ENCODE results near the gene SERF1A.
"Not testable (repeated sequence)": the region's sequence is repeated elsewhere in the genome, so short reads cannot be mapped to it uniquely, and the experiment has no call there.

SERF1A gene

GRCh38 chr5:70900533-70901271 is at the start of gene SERF1A:
Gene SERF1A (plus strand): TSS chr5:70900669. CDS start chr5:70900870, 201 bp downstream.
- DNase-seq = not testable (repeated sequence)

GRCh38 chr5:70866778-70867177 is 33.7 kb upstream of the SERF1A start:
- DNase-seq = not testable (repeated sequence)

- not testable (repeated sequence) for DNase-seq
Measured at GRCh38 chr5:70870626-70871025, 29.8 kb upstream of the SERF1A start.

- not testable (repeated sequence) for DNase-seq
Measured at GRCh38 chr5:70896076-70896475, 4.4 kb upstream of the SERF1A start.

GRCh38 chr5:70901272-70901571 is 753 bp downstream of the SERF1A start:
- DNase-seq = not testable (repeated sequence)

- DNase-seq = not testable (repeated sequence)
Measured at GRCh38 chr5:70906624-70907023, 6.2 kb downstream of the SERF1A start.

- DNase-seq = not testable (repeated sequence)
Measured at GRCh38 chr5:70916829-70917228, 16.4 kb downstream of the SERF1A start.

- DNase-seq = not testable (repeated sequence)
Measured at GRCh38 chr5:70925211-70925562, 24.7 kb downstream of the SERF1A start.

GRCh38 chr5:70931709-70932368 is 31.4 kb downstream of the SERF1A start:
- DNase-seq = not testable (repeated sequence)

- not testable (repeated sequence) for DNase-seq
Measured at GRCh38 chr5:70932560-70932959, 32.1 kb downstream of the SERF1A start.

GRCh38 chr5:70953068-70953467 is 52.6 kb downstream of the SERF1A start:
- not testable (repeated sequence) for DNase-seq
